Head of caudate nucleus (tissue), 42 donors: ENCODE measurements around the gene BCR.
"Not testable (repeated sequence)": the region's sequence is repeated elsewhere in the genome, so short reads cannot be mapped to it uniquely, and the experiment has no call there.

ENCODE experiments used
- DNase-seq, 42 donors: peaks; one replicate each; pipeline versions ENCODE4 v3.0.0 to v3.0.0-alpha.2; 2020 to 2021; ENCODE audit warnings: mixed read lengths in 7 of 42
- intact Hi-C: fragments of 100-400 bp; cut with DNase I; formaldehyde crosslinking; loops from one replicate; pipeline ENCODE4 v1.15.0; 2022

Gene BCR

DNA sequence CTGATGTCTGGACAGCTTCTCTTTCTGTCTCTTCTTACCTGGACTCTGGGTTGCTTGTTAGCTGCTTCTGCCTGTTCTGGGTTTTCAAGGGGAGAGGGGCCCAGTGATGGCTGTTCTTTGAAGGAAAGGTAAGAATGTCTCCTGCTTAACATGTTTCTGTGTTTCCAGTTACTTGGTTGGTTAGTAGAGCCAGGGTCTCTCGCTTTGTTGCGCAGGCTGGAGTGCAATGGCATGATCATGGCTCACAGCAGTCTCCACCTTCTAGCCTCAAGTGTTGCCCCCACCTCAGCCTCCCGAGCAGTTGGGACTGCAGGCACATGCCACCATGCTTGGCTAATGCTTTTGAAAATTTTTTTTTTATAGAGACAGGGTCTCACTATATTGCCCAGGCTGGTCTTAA lies 126.6 kb downstream of the BCR start:
- intact Hi-C loops: no loop called here

DNA sequence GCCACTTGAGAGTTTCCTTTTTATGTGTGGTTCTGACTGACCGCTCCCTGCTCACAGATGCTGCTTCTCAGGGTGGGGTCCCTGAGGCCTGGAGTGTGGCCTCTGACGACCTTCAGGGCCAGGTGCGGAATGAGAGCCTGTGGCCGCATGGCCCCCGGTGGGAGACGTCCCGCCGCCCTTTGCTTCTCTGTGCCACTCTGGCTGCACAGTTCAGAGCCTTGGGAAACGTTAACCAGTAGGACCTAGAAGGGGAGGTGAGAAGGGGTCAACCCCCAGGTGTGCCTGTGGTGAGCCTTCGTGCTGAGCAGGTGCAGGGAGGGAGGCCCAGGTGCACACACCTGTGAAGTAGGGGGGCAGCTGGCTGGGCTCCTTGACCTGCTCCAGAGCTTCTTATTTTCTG lies 127.2 kb downstream of the BCR start:
- intact Hi-C loops: not testable (repeated sequence)
- DNase-seq: peak in 4 of 42 donors; percentile 5 to 10 (median 6)

More for the DNA sequence above, 126.6 kb downstream of the BCR start:
- peak in 6 of 42 donors; percentile 0 to 32 (median 25) for DNase-seq

DNA sequence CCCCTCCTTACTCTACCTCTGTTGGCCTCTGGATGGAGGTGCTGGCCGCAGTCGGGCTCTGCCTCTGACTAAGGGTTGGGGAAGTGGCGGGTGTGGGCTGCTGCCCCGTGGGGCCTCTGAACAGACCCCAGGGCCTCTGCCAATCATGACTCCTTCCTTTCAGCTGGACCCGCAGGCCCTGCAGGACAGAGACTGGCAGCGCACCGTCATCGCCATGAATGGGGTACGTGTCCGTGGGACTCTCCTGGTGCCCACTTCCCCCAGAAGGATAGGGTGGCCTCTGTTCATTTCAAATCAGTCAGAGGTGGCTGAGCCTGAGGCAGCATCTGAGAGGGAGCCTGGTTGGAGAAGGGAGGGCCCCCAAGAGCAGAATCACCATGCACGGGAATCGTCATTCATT lies 129.0 kb downstream of the BCR start:
- intact Hi-C loops: not testable (repeated sequence)
- peak in 4 of 42 donors; percentile 2 to 25 (median 14) for DNase-seq

DNA sequence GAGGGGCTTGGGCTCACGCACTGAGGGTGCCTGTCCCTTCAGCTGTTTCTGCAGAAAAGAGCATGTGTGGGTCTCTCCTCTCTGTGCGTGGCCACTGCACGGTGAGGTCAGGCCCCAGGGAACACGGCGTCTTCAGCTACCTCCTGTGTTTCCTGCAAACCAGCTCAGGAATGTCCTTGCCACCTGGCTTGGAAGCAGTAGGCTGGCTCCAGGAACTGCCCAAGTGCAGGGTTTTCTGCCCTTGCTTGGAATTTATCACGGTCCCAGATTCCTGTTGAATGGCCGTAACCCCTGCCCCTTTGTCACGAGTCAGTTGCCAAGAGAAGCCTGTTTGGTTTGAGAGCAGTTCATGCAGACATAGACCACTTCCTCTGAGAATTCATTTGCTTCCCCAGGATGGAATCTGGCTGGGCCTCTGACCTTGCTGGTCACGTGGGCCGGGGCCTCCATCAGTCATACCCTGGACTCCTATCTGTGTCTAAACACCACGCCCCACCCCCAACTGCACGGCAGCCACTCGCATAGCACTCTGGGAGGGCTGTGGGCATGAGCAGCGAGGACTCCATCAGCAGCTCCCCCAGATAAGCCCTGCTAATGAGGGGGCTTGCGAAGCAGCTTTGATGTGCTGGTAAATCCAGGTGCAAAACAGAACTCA lies 130.3 kb downstream of the BCR start:
- DNase-seq: peak in 3 of 42 donors; percentile 4 to 32 (median 14)
- intact Hi-C loops: loop anchor here (5.0 to 10.0 kb wide), 2 partner anchors 77 to 224 kb away; no protein-coding TSS in a partner anchor

DNA sequence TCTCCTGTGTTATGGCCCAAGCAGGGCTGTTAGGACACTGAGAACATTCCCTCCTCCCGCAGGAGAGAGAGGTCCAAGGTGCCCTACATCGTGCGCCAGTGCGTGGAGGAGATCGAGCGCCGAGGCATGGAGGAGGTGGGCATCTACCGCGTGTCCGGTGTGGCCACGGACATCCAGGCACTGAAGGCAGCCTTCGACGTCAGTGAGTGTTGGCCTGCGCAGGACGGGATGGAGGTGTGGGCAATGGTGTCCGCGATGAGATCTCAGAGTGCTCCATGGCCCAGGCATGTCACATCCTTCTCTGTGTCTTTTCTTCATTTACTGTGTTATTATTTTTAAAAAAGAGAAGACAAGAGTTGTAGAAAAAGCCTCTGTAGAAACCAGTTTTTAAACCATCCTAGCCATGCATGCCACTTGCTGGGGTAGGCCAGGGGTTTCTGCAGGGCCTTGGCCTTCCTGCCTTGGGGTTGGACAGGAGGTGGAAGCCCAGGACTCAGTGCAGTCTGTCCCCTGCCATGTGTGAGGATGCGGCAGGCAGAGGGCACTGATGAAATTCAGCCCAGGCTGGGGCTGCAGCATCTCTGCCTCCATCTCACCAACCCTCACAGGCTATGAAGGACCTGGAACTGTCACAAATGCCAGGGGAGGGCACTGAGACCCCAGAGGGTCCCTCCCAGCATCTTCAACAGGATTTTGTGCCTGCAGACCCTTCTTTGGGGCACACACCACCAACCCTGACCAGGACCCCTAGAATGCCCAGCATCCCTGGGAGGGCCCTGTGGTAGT lies 131.5 kb downstream of the BCR start:
- intact Hi-C loops: loop anchor here (5.0 to 10.0 kb wide), 2 partner anchors 75 to 223 kb away; no protein-coding TSS in a partner anchor
- peak in 3 of 42 donors; percentile 9 to 40 (median 15) for DNase-seq

DNA sequence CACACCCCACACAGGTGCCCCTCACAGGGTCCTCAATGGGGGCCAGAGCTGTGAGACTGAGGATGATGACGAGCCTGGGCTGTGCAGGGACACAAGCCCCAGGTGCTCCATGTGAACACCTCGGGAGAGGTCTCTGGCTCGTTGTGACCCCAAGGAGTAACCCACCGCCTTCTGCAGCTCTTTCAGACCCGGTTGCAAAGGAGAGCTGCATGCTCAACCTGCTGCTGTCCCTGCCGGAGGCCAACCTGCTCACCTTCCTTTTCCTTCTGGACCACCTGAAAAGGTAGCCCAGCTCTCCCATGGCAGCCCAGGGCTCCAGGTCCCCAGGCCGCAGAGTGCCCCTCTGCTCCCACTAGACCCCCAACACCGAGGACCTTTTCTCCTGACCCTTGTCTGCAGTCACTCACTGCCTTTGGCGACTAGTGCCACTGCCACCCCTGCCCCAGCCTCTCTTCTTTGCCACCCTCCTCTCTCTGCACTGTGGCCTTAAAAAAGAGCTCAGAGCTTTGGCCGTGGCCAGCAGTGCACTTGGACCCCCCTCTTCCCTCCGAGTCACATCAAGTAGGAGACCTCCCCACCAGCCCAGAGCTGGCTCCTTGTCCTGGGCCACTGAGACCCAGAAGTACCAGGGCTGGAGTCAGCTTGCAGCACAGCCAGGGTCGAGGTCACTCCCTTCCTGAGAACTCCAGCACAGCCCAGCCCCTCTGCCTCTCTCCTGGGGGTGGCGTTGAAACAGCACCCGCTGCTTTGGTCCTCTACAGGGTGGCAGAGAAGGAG lies 133.7 kb downstream of the BCR start:
- peak in 1 of 42 donors; percentile 6 for DNase-seq
- intact Hi-C loops: loop anchor here (5.0 to 10.0 kb wide), 2 partner anchors 73 to 221 kb away; no protein-coding TSS in a partner anchor

DNA sequence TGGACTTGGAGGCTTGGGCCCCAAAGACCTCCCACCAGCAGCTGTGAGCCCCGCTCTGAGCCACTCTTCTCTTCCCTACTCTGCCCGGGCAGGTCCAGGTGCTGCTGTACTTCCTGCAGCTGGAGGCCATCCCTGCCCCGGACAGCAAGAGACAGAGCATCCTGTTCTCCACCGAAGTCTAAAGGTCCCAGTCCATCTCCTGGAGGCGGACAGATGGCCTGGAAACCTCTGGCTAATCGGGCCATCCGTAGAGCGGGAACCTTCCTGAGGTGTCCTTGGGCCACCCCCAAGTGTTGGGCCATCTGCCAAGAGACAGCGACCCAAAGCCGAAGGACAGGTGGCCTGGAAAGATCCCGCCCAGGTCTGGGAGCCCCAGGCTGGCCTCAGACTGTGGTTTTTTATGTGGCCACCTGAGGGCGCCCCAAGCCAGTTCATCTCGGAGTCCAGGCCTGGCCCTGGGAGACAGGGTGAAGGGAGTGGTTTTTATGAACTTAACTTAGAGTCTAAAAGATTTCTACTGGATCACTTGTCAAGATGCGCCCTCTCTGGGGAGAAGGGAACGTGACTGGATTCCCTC lies 135.1 kb downstream of the BCR start:
- intact Hi-C loops: loop anchor here (10.0 kb wide), 1 partner anchor 219 kb away; no protein-coding TSS in a partner anchor
- peak; percentile 34 to 86 (median 68) for DNase-seq

DNA sequence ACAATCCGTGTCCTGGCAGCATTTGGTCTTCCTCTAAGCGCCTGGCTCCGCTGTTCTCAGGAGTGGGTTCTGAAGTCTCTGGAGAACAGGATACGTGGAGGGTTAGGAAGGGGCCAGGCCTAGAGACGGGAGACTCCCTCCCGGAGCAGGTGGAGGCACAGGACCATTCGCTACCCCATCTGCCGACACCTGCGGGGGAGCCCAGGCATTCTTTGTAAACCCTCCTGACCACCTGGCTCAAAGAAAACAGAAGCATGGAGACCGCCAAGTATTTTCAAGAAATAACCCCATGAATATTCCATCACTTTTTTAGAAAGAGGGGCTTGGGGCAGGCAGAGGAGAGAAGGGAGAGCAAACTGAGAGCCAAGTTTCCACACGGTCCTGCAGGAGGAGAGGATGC lies 136.3 kb downstream of the BCR start:
- intact Hi-C loops: loop anchor here (10.0 kb wide), 1 partner anchor 218 kb away; no protein-coding TSS in a partner anchor
- DNase-seq: not testable (repeated sequence)

DNA sequence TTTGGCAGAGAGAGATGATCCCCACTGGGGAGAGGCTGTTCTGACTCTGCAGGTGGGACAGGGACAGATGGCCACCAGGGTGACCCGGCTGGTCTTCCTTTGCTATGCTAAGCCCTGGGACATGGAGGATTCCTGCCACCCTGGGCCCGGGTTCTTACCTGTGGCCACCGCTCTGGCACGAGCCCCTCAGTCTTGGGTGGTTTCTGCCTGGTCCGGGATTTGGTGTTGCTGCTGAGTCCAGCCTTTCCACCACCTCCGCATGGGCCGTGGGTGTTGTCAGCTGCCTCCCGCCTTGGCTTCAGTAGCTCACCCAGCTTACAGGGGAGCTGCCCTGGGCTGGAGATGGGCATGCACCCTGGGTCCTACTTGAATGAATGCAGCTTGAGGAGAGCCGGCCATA lies 138.0 kb downstream of the BCR start:
- intact Hi-C loops: loop anchor here (10.0 kb wide), 1 partner anchor 216 kb away; no protein-coding TSS in a partner anchor
- DNase-seq: not testable (repeated sequence)

DNA sequence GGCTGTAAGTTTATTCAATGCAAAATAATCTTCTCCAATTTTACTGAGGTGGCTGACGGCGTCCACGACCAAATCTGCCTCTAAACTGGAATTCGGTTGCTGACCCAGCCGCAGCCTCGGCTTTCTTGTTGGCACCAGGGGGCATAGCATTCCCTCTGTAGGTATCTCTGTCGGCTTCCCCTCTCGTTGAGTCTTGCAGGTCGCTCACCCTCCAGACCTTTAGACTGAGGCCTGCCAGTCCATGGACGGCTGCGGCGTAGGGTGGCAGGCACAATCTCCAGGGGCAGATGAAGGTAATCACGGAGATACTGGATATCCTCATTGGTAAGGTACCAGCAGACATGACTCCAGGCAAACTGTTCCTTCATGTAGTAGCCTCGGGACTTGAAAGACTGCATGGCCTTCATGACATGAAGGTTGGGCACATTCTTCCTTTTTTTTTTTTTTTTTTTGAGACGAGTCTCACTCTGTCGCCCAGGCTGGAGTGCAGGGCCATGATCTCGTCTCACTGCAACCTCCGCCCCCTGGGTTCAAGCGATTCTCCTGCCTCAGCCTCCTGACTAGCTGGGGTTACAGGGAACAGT lies 142.3 kb downstream of the BCR start:
- DNase-seq, intact Hi-C loops: not testable (repeated sequence)

DNA sequence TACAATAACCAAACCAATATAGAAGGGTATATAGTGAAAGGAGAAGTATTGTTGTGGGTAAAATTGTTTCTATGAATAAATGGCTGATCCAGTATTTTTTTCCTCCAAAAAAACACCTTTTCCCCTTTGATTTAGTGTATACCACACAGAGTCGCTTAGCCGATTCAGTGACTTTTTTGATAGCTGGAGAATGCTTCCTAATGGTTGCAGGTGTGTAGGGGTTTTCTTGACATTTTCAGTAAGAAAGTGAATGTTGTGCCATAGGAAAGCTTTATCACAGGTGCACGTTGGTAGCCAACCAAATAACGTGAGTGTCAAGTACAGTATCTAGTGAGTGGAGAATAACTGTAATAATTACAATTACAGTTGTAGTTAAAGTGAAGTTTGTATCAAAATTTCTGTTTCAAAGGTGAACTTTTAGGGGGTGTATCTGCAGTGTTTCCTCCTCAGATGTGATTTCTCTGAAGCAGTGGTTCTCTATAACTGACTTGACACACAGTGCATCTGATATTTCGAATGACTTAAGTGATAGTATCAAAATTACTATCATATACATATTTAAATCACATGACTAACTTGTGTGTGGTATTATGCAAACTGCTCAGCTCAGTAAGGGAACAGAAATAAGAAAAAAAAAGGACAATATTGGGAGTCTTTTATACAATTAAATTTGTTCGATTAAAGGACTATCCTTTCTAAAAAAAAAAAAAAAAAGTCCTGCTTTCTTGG lies 143.8 kb downstream of the BCR start:
- intact Hi-C loops, DNase-seq: not testable (repeated sequence)

DNA sequence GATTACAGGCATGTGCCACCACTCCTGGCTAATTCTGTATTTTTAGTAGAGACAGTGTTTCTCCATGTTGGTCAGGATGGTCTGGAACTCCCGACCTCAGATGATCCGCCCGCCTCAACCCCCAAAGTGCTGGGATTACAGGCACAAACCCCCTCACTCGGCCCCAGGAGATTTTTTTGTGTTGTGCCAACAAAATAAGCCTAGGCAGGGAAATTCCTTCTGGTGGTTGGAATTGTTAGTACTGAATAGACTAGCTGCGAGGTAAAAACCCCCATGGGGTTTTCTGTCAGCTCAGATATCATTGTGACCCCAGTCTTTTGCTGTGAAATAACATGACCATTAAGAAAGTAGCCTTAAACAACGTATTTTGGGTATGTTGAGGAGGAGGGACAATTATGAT lies 144.9 kb downstream of the BCR start:
- intact Hi-C loops: no loop called here
- no peak for DNase-seq

DNA sequence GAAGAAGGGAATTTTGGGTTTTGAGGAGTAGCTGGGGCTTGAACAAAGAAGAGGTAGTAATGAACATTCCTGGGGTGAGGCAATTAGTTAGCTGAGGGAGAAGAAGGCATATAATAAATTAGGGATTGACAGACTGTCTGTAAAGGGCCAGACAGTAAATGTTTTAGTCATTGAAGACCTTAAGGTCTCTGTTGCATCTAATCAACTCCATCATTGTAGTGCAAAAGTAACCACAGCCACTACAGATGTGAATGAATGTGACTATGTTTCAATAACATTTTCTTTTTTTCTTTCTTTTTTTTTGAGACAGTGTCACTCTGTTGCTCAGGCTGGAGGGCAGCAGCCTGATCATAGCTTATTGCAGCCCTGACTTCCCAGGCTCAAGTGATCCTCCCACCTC lies 153.5 kb downstream of the BCR start:
- DNase-seq, intact Hi-C loops: not testable (repeated sequence)

DNA sequence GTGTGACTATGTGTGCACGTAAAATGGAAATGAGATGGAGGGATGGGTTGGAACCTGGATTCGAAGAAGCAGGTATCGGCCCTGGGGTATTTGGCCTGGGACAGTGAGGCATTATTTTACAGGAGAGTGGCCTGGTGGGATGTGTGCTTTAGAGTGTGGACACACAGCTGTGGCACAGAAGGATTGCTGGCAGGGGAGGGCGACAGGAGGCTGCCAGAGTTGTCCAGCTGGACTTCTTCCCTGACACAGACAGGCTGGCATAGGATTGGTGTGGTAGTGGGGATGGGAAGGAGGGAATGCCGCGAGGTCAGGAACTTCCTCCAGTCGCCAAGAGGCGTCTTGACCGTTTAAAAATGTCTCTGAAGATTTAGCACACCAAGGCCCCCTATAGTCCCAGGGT lies 157.4 kb downstream of the BCR start:
- DNase-seq, intact Hi-C loops: not testable (repeated sequence)

DNA sequence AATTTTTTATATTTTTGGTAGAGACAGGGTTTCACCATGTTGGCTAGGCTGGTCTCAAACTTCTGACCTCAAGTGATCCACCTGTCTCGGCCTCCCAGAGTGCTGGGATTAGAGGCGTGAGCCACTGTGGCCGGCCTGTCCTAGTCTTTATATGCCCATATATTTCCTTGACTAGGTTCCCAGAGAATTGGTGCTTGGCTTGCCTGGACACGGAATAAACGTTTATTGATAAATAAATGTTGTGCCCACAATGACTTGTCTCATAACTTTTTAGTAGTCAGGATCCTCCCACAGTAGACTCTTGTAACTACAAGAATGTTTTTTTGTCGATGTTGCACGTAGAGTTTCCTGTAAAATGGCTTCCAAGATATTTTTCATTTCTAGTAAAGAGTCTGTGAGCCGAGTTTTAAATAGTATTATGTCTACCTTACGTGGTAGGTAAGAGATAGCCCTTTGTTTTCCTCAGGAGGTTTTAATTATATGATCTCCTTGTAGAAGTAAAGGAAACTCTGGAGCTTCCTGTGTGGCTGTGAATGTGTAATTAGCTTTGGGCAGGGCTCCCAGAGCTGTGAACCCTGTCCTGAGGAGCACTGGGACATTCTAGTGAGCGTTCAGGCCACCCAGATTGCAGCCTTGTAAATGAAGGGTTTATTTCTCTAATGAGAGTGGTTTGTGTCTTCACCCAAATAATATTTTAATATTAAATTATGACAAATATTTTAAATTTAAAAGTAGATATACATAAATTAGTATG lies 161.8 kb downstream of the BCR start:
- intact Hi-C loops, DNase-seq: not testable (repeated sequence)

DNA sequence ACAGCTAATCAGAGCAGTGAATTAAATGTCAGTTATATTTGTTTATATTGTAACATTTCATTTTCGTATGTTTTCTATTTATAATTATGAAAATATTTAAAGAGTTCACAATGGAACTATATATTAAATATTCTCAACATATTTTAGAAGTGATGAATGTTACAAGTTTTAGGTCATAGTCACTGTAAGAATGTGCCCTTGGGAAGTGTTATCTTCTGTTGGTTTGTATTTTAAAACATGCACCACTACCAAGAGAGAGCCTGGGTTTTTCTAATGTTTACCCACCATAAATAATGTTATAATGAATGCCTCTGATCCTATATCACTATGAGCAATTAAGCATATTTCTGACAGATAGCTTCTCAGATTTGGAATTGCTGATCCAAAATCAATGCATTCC lies 171.0 kb downstream of the BCR start:
- DNase-seq: no peak
- intact Hi-C loops: no loop called here

DNA sequence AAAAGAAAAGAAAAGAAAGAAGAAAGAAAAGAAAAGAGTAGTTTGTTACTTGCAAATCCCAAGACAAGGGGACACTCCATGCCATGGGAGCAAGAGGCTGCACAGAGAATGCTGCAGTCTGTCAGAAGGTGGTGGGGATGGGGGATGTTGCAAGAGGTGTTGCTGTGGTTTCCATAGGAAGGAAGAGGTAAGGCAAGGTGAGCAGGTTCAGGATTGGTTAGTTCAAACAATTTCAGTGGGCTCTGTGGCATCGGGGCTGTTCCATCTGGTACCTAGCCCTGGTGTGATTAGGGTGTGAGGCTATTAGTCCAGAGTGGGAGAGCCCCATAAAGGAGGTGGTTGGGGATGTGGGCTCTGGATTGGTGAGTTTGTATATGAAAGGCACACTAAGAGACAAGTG lies 172.7 kb downstream of the BCR start:
- intact Hi-C loops: no loop called here
- DNase-seq: no peak
